ENCODE measurements around the gene PIM2.

PIM2 gene

DNA sequence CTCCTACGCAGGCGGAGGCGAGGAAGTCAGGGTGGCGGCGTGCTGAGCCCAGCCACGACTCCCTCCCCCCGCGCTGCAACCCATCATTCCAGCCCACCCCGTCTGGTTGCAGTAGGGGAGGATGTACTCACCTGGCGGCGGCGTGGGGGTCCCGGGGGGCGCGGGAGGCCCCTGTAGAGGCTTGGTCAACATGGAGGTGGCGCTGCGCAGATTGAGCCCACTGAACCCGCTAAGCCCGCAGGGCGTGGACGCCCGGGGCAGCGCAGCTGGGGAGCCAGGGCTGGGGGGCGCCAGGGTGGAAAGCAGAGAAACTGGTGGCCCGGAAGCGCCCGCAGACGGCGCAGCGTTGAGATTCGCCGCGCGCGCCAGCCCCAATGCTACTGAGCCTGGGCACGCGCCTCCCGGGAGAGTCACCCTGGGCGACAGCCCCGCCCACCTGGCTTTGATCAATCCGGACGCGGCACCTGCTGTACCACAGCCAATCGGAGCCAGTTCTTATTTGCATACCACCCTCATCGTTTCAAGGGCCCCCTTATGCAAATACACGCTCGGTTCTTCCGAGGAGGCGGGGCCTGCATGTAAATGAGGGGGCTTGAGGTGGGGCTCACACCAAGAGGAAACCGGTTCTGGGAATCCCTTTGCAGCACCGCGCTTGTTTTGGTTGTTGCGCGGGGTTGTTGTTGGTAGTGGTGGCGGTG lies at the start of gene PIM2:
Gene PIM2, minus strand, starts transcription at position 382 of the 698 bp plus-strand sequence. Its CDS starts 190 bp downstream, at position 192.
- H3K79me2 ChIP-seq (ENCODE audit: low read length): peaks cover 92% of the 10 kb centered on the region
- H3K4me1 ChIP-seq (ENCODE audit: low read length): peaks cover 20% of the 10 kb centered on the region
- H2AFZ ChIP-seq (ENCODE audit: low read length): no peak within 1 kb of the TSS
- H3K27me3 ChIP-seq (replicated peaks; ENCODE audit: insufficient read depth, low read length): no peaks in the 10 kb centered on the region
- DNase-seq: peak; percentile 95
- peaks cover 23% of the 10 kb centered on the region for H3K36me3 ChIP-seq (replicated peaks; ENCODE audit: insufficient read depth, low read length)
- H3K4me2 ChIP-seq (ENCODE audit: low read depth, low read length): peak within 1 kb of the TSS; percentile 85
- H3K9me2 ChIP-seq (replicated peaks; ENCODE audit: insufficient read depth, low read length): no peaks in the 10 kb centered on the region
- peak within 1 kb of the TSS; percentile 98 for H3K27ac ChIP-seq (ENCODE audit: low read length)
- H3K9ac ChIP-seq (ENCODE audit: low read length): peak within 1 kb of the TSS; percentile 99
- peaks cover 63% of the 10 kb centered on the region for H3F3A ChIP-seq (ENCODE audit: insufficient read depth, low read length)
- H3K4me3 ChIP-seq (ENCODE audit: low read length): peak within 1 kb of the TSS; percentile 97
- TF ChIP-seq, protein P1, sequence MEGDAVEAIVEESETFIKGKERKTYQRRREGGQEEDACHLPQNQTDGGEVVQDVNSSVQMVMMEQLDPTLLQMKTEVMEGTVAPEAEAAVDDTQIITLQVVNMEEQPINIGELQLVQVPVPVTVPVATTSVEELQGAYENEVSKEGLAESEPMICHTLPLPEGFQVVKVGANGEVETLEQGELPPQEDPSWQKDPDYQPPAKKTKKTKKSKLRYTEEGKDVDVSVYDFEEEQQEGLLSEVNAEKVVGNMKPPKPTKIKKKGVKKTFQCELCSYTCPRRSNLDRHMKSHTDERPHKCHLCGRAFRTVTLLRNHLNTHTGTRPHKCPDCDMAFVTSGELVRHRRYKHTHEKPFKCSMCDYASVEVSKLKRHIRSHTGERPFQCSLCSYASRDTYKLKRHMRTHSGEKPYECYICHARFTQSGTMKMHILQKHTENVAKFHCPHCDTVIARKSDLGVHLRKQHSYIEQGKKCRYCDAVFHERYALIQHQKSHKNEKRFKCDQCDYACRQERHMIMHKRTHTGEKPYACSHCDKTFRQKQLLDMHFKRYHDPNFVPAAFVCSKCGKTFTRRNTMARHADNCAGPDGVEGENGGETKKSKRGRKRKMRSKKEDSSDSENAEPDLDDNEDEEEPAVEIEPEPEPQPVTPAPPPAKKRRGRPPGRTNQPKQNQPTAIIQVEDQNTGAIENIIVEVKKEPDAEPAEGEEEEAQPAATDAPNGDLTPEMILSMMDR (IDR thresholded peaks at IDR 0.05; ENCODE audit: low read length): no peak
- no peak for TF ChIP-seq EZH2phosphoT487 (IDR thresholded peaks at IDR 0.05; ENCODE audit: low read length)
- H3K9me3 ChIP-seq (replicated peaks; ENCODE audit: insufficient read depth, low read length): no peaks in the 10 kb centered on the region
- H4K20me1 ChIP-seq (ENCODE audit: insufficient read depth, low read length): peaks cover 33% of the 10 kb centered on the region; the same call in 1 of the 2 replicates

DNA sequence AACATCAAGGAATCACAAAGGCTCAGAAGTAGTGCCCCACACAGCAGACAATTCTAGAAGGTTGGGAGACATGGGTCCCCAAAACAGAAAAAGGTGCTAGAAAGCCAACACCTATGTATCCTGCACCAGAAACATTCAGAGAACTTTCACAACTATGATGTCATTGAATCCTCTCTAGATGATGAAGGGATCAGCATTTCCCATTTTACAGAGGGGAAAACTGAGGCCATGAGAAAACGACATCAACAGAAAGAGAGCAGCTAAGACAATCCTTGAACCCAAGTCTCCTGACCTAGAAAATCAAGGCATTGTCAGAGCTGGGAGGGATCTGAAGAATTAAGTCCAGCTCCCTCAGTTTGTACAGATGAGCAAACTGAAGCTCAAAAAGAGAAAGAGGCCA lies 49.6 kb upstream of the PIM2 start:
- H3K9ac ChIP-seq (ENCODE audit: low read length): no peak overlapping the region
- no peaks in the 10 kb centered on the region for H3K27me3 ChIP-seq (replicated peaks; ENCODE audit: insufficient read depth, low read length)
- H3K9me3 ChIP-seq (replicated peaks; ENCODE audit: insufficient read depth, low read length): no peaks in the 10 kb centered on the region
- H3K36me3 ChIP-seq (replicated peaks; ENCODE audit: insufficient read depth, low read length): no peaks in the 10 kb centered on the region
- no peaks in the 10 kb centered on the region for H3K4me1 ChIP-seq (ENCODE audit: low read length)
- TF ChIP-seq EZH2phosphoT487 (IDR thresholded peaks at IDR 0.05; ENCODE audit: low read length) (no peak), EZH2 (optimal IDR thresholded peaks at IDR 0.05; ENCODE audit: low read depth, low read length) (no peak)
- TF ChIP-seq, protein P1 (IDR thresholded peaks at IDR 0.05; ENCODE audit: low read length): no peak
- no peak overlapping the region for H3K27ac ChIP-seq (ENCODE audit: low read length)
- no peak for DNase-seq
- no peak overlapping the region for H3K4me2 ChIP-seq (ENCODE audit: low read depth, low read length)
- no peaks in the 10 kb centered on the region for H4K20me1 ChIP-seq (ENCODE audit: insufficient read depth, low read length)
- H3F3A ChIP-seq (ENCODE audit: insufficient read depth, low read length): no peaks in the 10 kb centered on the region
- H3K9me2 ChIP-seq (replicated peaks; ENCODE audit: insufficient read depth, low read length): no peaks in the 10 kb centered on the region
- no peak overlapping the region for H2AFZ ChIP-seq (ENCODE audit: low read length)
- no peak overlapping the region for H3K4me3 ChIP-seq (ENCODE audit: low read length)
- no peaks in the 10 kb centered on the region for H3K79me2 ChIP-seq (ENCODE audit: low read length)

DNA sequence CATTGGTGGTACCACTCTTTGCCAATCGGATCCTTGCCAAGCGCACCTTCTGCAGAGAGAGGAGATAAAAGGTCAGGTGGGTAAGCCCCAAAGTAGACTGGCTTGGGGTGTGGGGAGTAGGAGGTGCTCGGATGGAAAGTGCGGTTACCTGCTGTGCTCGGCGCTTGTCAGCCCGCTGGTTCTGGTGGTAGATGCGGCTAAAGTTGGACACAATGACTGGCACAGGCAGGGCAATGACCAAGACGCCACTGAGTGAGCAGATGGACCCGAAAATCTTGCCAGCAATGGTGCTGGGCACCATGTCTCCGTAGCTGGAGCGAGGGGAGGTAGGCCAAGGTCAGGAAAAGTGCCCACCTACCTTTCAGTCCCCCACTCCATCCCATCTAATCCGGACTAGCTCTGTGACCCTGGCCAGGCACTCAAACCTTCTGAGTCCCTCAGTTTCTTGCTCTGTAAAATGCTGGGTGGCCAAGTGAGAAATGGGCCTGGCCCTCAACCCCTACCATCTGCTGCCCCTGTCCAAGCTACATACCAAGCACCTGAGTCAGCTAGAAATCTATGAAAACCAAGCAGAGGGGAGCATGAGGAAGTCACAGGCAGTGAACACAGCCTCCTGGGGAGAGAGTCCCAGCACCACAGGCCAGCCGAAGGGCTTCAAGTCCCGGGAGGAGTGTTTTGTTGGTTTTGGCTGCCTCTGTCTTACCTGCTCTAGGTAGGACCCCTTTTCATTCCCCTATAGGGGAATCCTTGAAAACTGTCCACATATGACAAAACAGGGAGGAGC lies 48.2 kb upstream of the PIM2 start:
- Histone ChIP-seq H3K4me2 (ENCODE audit: low read depth, low read length) (no peak overlapping the region), H2AFZ (ENCODE audit: low read length) (no peak overlapping the region), H3K9ac (ENCODE audit: low read length) (no peak overlapping the region), H3K27ac (ENCODE audit: low read length) (no peak overlapping the region), H3K9me3 (replicated peaks; ENCODE audit: insufficient read depth, low read length) (no peaks in the 10 kb centered on the region), H3K9me2 (replicated peaks; ENCODE audit: insufficient read depth, low read length) (no peaks in the 10 kb centered on the region), H3K27me3 (replicated peaks; ENCODE audit: insufficient read depth, low read length) (no peaks in the 10 kb centered on the region), H3K4me3 (ENCODE audit: low read length) (no peak overlapping the region), H3K79me2 (ENCODE audit: low read length) (no peaks in the 10 kb centered on the region), H3F3A (ENCODE audit: insufficient read depth, low read length) (no peaks in the 10 kb centered on the region), H4K20me1 (ENCODE audit: insufficient read depth, low read length) (no peaks in the 10 kb centered on the region), H3K36me3 (replicated peaks; ENCODE audit: insufficient read depth, low read length) (no peaks in the 10 kb centered on the region), H3K4me1 (ENCODE audit: low read length) (no peaks in the 10 kb centered on the region)
- TF ChIP-seq, protein P1 (IDR thresholded peaks at IDR 0.05; ENCODE audit: low read length): no peak
- TF ChIP-seq EZH2phosphoT487 (IDR thresholded peaks at IDR 0.05; ENCODE audit: low read length) (no peak), EZH2 (optimal IDR thresholded peaks at IDR 0.05; ENCODE audit: low read depth, low read length) (no peak)
- no peak for DNase-seq

Measured in MM.1S (cell line).